ENCODE results near the gene CELSR1. TPM values are rescaled to one million over a fixed set of nuclear protein-coding genes. Genes with fewer than 3 reads are reported as not detected.
"Not testable (repeated sequence)": the region's sequence is repeated elsewhere in the genome, so short reads cannot be mapped to it uniquely, and the experiment has no call there.

The CELSR1 gene
- total RNA-seq, 1 experiment from 2014 or later = 37.6 TPM

GRCh38 chr22:46473021-46473779 lies 64.2 kb downstream of the CELSR1 start:
- H3K79me2 ChIP-seq (ENCODE audit: low read depth) = peaks cover 4% of the 10 kb centered on the region; the same call in 1 of the 2 replicates
- intact Hi-C loops (cut with micrococcal nuclease; ENCODE audit: unreplicated experiment) = no loop called here
- H4K20me1 ChIP-seq (ENCODE audit: insufficient read depth) = no peaks in the 10 kb centered on the region; the same call in 1 of the 2 replicates
- no peaks in the 10 kb centered on the region for H3K27me3 ChIP-seq (ENCODE audit: insufficient read depth, low read depth)
- no peaks in the 10 kb centered on the region for H3K4me1 ChIP-seq (replicated peaks; ENCODE audit: insufficient read depth)
- ChIA-PET CTCF (no interaction called here), POLR2A (ENCODE audit: unreplicated experiment) (no interaction called here)
- H3K27ac ChIP-seq = no peak overlapping the region
- no peaks in the 10 kb centered on the region for H3K9me3 ChIP-seq (ENCODE audit: insufficient read depth, low read depth)
- no peaks in the 10 kb centered on the region for H3K36me3 ChIP-seq (ENCODE audit: low read depth)
- H3K4me3 ChIP-seq = no peak overlapping the region
- no TSS peak for BruUV-seq (replicated peaks)
- no peaks in the 10 kb centered on the region for H3K9me2 ChIP-seq (ENCODE audit: insufficient read depth)
- DNase-seq = no peak
- H2AFZ ChIP-seq = no peak overlapping the region
- H3F3A ChIP-seq (ENCODE audit: insufficient read depth, low read depth) = peaks cover 9% of the 10 kb centered on the region
- TF ChIP-seq CTCF (conservative IDR thresholded peaks at IDR 0.05) (no peak), EZH2 (IDR thresholded peaks at IDR 0.05; ENCODE audit: low read depth) (no peak)
- no peak overlapping the region for H3K4me2 ChIP-seq

GRCh38 chr22:46472722-46473016 lies 64.8 kb downstream of the CELSR1 start:
- no peak for DNase-seq
- ChIA-PET CTCF (no interaction called here), POLR2A (ENCODE audit: unreplicated experiment) (no interaction called here)
- Histone ChIP-seq H3K79me2 (ENCODE audit: low read depth) (peaks cover 4% of the 10 kb centered on the region; the same call in 1 of the 2 replicates), H2AFZ (no peak overlapping the region), H3K36me3 (ENCODE audit: low read depth) (no peaks in the 10 kb centered on the region), H4K20me1 (ENCODE audit: insufficient read depth) (no peaks in the 10 kb centered on the region; the same call in 1 of the 2 replicates), H3K9me2 (ENCODE audit: insufficient read depth) (no peaks in the 10 kb centered on the region), H3F3A (ENCODE audit: insufficient read depth, low read depth) (peaks cover 9% of the 10 kb centered on the region), H3K9me3 (ENCODE audit: insufficient read depth, low read depth) (no peaks in the 10 kb centered on the region), H3K4me2 (no peak overlapping the region), H3K4me1 (replicated peaks; ENCODE audit: insufficient read depth) (no peaks in the 10 kb centered on the region), H3K4me3 (no peak overlapping the region), H3K27ac (no peak overlapping the region), H3K27me3 (ENCODE audit: insufficient read depth, low read depth) (no peaks in the 10 kb centered on the region)
- TF ChIP-seq CTCF (conservative IDR thresholded peaks at IDR 0.05) = no peak
- TF ChIP-seq EZH2 (IDR thresholded peaks at IDR 0.05; ENCODE audit: low read depth) = no peak
- intact Hi-C loops (cut with micrococcal nuclease; ENCODE audit: unreplicated experiment) = no loop called here
- BruUV-seq (replicated peaks) = no TSS peak

GRCh38 chr22:46471901-46472721 lies 65.3 kb downstream of the CELSR1 start:
- no peaks in the 10 kb centered on the region; the same call in 1 of the 2 replicates for H4K20me1 ChIP-seq (ENCODE audit: insufficient read depth)
- H3F3A ChIP-seq (ENCODE audit: insufficient read depth, low read depth) = peaks cover 9% of the 10 kb centered on the region
- peaks cover 7% of the 10 kb centered on the region; the same call in 1 of the 2 replicates for H3K79me2 ChIP-seq (ENCODE audit: low read depth)
- H3K4me3 ChIP-seq = no peak overlapping the region
- intact Hi-C loops (cut with micrococcal nuclease; ENCODE audit: unreplicated experiment) = no loop called here
- H3K9me3 ChIP-seq (ENCODE audit: insufficient read depth, low read depth) = no peaks in the 10 kb centered on the region
- H3K27ac ChIP-seq = no peak overlapping the region
- no peaks in the 10 kb centered on the region for H3K36me3 ChIP-seq (ENCODE audit: low read depth)
- no peak overlapping the region for H3K4me2 ChIP-seq
- no peaks in the 10 kb centered on the region for H3K27me3 ChIP-seq (ENCODE audit: insufficient read depth, low read depth)
- no TSS peak for BruUV-seq (replicated peaks)
- CTCF ChIA-PET = no interaction called here
- H2AFZ ChIP-seq = no peak overlapping the region
- no peaks in the 10 kb centered on the region for H3K4me1 ChIP-seq (replicated peaks; ENCODE audit: insufficient read depth)
- DNase-seq = peak in 1 of 2 experiments; percentile 42
- H3K9me2 ChIP-seq (ENCODE audit: insufficient read depth) = no peaks in the 10 kb centered on the region
- TF ChIP-seq EZH2 (IDR thresholded peaks at IDR 0.05; ENCODE audit: low read depth) (no peak), CTCF (conservative IDR thresholded peaks at IDR 0.05) (no peak)
- POLR2A ChIA-PET (ENCODE audit: unreplicated experiment) = no interaction called here

GRCh38 chr22:46471330-46471729 lies 66.1 kb downstream of the CELSR1 start:
- H3K9me3 ChIP-seq (ENCODE audit: insufficient read depth, low read depth); DNase-seq; H3K4me3 ChIP-seq; intact Hi-C loops (cut with micrococcal nuclease; ENCODE audit: unreplicated experiment); H3K9me2 ChIP-seq (ENCODE audit: insufficient read depth); BruUV-seq (replicated peaks); H2AFZ ChIP-seq; H4K20me1 ChIP-seq (ENCODE audit: insufficient read depth); H3K4me2 ChIP-seq; H3K27ac ChIP-seq; H3K27me3 ChIP-seq (ENCODE audit: insufficient read depth, low read depth); CTCF ChIA-PET; H3K4me1 ChIP-seq (replicated peaks; ENCODE audit: insufficient read depth); H3F3A ChIP-seq (ENCODE audit: insufficient read depth, low read depth); H3K36me3 ChIP-seq (ENCODE audit: low read depth): not testable (repeated sequence)
- H3K79me2 ChIP-seq (ENCODE audit: low read depth) = peaks cover 15% of the 10 kb centered on the region; the same call in 1 of the 2 replicates
- POLR2A ChIA-PET (ENCODE audit: unreplicated experiment) = interaction anchor here (1.2 kb wide), 1 partner anchor 8 kb away, joined by 5 read pairs; no protein-coding TSS in a partner anchor
